Common myeloid progenitor, CD34-positive (primary cell): ENCODE measurements around the gene TGM1.
A peak's percentile ranks its signal among the peaks of the same experiment; 100 is the strongest.
"Not testable (repeated sequence)": the region's sequence is repeated elsewhere in the genome, so short reads cannot be mapped to it uniquely, and the experiment has no call there.

Experiments used
- CTCF ChIA-PET: fragments of 350-600 bp; sonication (Branson Sonifier 250); formaldehyde crosslinking; loops from one replicate; lab custom pipeline; 2021; ENCODE audit warnings: antibody characterized with exemption; lab: Charles Lee
- POLR2A ChIA-PET: fragments of 350-600 bp; sonication (Branson Sonifier 250); formaldehyde crosslinking; loops from one replicate; lab custom pipeline; 2021; ENCODE audit warnings: antibody characterized with exemption; lab: Charles Lee
- DNase-seq, 3 donors: peaks; one replicate each; pipeline versions ENCODE4 v3.0.0 to v3.0.0-alpha.2; 2013
- H3K27ac ChIP-seq, 2 experiments: 1 replicate in 1 of 2; 2 replicates in 1 of 2; pipeline ENCODE4 v1.7.0; 2013; ENCODE audit warnings: inconsistent platforms in 2 of 2, low read length in 2 of 2, mild to moderate bottlenecking in 2 of 2, low read depth in 1 of 2, moderate library complexity in 1 of 2; ENCODE audit not compliant: severe bottlenecking in 2 of 2, insufficient read depth in 1 of 2, poor library complexity in 1 of 2
- H3K27me3 ChIP-seq, 5 experiments: replicated peaks in 2 of 5; 1 replicate in 3 of 5; 2 replicates in 2 of 5; pipeline versions ENCODE4 v1.6.1 to v1.7.0; 2013; ENCODE audit warnings: low read length in 4 of 5, mild to moderate bottlenecking in 2 of 5, moderate library complexity in 2 of 5, inconsistent platforms in 1 of 5; ENCODE audit not compliant: insufficient read depth in 5 of 5, control insufficient read depth in 4 of 5
- H3K36me3 ChIP-seq, 4 experiments: 1 replicate in 2 of 4; 2 replicates in 2 of 4; pipeline versions ENCODE4 v1.6.1 to v1.7.0; 2013; ENCODE audit warnings: low read length in 3 of 4, control low read depth in 1 of 4, mild to moderate bottlenecking in 1 of 4; ENCODE audit not compliant: control insufficient read depth in 4 of 4, insufficient read depth in 4 of 4
- H3K4me1 ChIP-seq, 4 experiments: 1 replicate in 3 of 4; 2 replicates in 1 of 4; pipeline versions ENCODE4 v1.6.1 to v1.7.1; 2013; ENCODE audit warnings: low read length in 3 of 4, mild to moderate bottlenecking in 3 of 4, control low read depth in 1 of 4, inconsistent platforms in 1 of 4, moderate library complexity in 1 of 4; ENCODE audit not compliant: control insufficient read depth in 4 of 4, insufficient read depth in 4 of 4; ENCODE audit errors: control extremely low read depth in 1 of 4
- H3K4me3 ChIP-seq, 7 experiments: 1 replicate in 4 of 7; 2 replicates in 3 of 7; pipeline versions ENCODE4 v1.5.1 to v1.7.0; 2013; ENCODE audit warnings: mild to moderate bottlenecking in 7 of 7, low read length in 6 of 7, moderate library complexity in 6 of 7, inconsistent platforms in 2 of 7, low read depth in 2 of 7, control low read depth in 1 of 7; ENCODE audit not compliant: insufficient read depth in 4 of 7, control insufficient read depth in 1 of 7; ENCODE audit errors: extremely low read depth in 1 of 7
- H3K9me3 ChIP-seq, 5 experiments: 1 replicate in 4 of 5; 2 replicates in 1 of 5; pipeline versions ENCODE4 v1.6.1 to v1.7.1; 2013; ENCODE audit warnings: low read length in 4 of 5, mild to moderate bottlenecking in 2 of 5, inconsistent platforms in 1 of 5, low read depth in 1 of 5, moderate library complexity in 1 of 5; ENCODE audit not compliant: control insufficient read depth in 4 of 5, insufficient read depth in 2 of 5; ENCODE audit errors: control extremely low read depth in 1 of 5
- WGBS: methylation state at CpG from one replicate; pipeline ENCODE4 v1.1.5; 2013; ENCODE audit not compliant: insufficient coverage; 5-methylcytosine and 5-hydroxymethylcytosine counted together

TGM1 gene

DNA sequence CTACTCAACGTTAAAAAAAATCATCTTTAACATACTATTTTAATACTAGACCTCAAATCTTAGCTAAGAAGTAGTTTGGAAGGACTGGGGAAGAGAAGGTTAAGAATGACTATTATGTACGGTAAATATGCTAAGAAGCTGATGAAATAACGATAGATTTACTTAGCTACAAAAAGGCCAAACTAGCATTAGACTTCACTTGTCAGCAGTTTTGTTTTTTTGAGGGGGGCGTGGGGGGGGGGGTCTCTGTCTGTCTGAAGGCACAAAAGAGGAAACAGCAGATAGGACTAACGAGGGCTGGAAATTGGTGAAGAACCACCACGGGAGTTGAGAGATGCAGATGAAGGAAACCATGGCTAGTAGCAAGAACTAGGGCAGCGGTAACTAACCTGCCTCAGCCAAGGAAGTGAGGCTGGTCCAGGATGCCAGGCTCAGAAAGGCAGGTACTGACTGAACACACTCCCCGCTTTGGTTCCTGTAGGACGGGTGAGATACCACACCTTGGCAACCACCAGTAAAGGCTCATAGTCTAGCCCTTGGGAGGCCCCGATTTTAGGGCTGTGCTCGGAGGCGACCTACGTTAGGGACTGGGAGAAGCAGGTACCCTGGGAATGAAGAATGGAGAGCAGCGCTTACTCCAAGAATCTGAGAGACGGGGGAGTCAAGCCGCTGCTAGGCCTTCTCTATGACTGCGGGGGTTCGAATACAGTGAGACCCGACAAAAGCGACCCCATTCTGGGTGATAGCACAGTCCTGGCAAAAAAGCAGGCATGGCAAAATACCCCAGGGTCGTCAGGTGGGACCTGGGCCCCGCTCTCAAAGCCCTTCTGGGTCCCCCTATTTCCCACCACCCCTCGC lies 31.5 kb downstream of the TGM1 start:
- H3K27ac ChIP-seq: peak overlapping the region; percentile 61 to 87
- peaks cover 11 to 37% (median 29%) of the 10 kb centered on the region in 4 experiments for H3K4me1 ChIP-seq
- no peaks in the 10 kb centered on the region for H3K9me3 ChIP-seq
- 6% methylated on average over 19 of the region's 23 CpGs for WGBS
- peaks cover 8 to 18% (median 14%) of the 10 kb centered on the region in 4 experiments for H3K36me3 ChIP-seq
- ChIA-PET POLR2A (interaction anchor here (0.7 to 1.1 kb wide), 2 partner anchors 12 to 18 kb away, joined by 3 to 5 read pairs; partner anchors contain the start of gene CHMP4A), CTCF (interaction anchor here (0.7 to 1.0 kb wide), 4 partner anchors 11 to 109 kb away, joined by 3 to 4 read pairs (median 3); partner anchors contain the start of gene TINF2)
- no peaks in the 10 kb centered on the region for H3K27me3 ChIP-seq
- peak in 1 of 3 donors; percentile 33 for DNase-seq
- peak overlapping the region; percentile 55 to 96 (median 90) for H3K4me3 ChIP-seq

DNA sequence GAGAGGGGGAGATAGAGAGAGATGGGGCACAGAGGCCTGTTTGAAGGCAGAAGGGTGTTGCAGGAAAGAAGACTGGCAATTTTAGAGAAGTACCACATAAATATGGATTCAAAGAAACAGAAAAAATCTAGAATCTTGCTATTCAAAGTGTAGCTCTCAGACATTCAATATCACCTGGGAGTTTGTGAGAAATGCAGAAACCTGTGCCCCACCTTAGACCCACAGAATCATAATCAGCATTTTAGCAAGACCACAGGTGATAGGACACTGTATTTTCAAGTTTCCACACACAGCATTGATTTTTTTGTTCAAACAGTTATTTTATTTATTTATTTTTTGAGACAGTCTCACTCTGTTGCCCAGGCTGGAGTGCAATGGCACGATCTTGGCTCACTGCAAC lies 34.1 kb downstream of the TGM1 start:
- Histone ChIP-seq H3K4me1 (peaks cover 9 to 27% (median 24%) of the 10 kb centered on the region in 4 experiments), H3K27me3 (no peaks in the 10 kb centered on the region), H3K36me3 (peaks cover 0 to 9% (median 2%) of the 10 kb centered on the region in 4 experiments), H3K27ac (no peak overlapping the region), H3K4me3 (no peak overlapping the region), H3K9me3 (no peaks in the 10 kb centered on the region)
- DNase-seq: no peak
- POLR2A ChIA-PET: no interaction called here
- CTCF ChIA-PET: interaction anchor here (0.9 to 2.1 kb wide), 6 partner anchors 9 to 68 kb away, joined by 3 to 12 read pairs (median 4); partner anchors contain the start of genes MDP1 and TINF2
- 29% methylated on average over 1 of the region's 1 CpG for whole genome bisulfite sequencing

GRCh38 chr14:24226473-24226872 lies 36.5 kb downstream of the TGM1 start:
- no peak for DNase-seq
- H3K27ac ChIP-seq: no peak overlapping the region
- H3K4me1 ChIP-seq: peaks cover 0 to 9% (median 8%) of the 10 kb centered on the region in 4 experiments
- no peak overlapping the region for H3K4me3 ChIP-seq
- no peaks in the 10 kb centered on the region for H3K27me3 ChIP-seq
- ChIA-PET CTCF (interaction anchor here (2.1 kb wide), 2 partner anchors 11 to 15 kb away, joined by 7 to 12 read pairs; partner anchors contain the start of genes MDP1 and TINF2), POLR2A (no interaction called here)
- no peaks in the 10 kb centered on the region for H3K9me3 ChIP-seq
- H3K36me3 ChIP-seq: peaks cover 0 to 9% (median 2%) of the 10 kb centered on the region in 4 experiments
- WGBS: no CpG with 5 or more reads among the region's 1 CpG

- 84% methylated on average over 7 of the region's 7 CpGs for WGBS
These were observed 38.3 kb downstream of the TGM1 start for GRCh38 chr14:24224618-24225071.

GRCh38 chr14:24222987-24223386 lies 40.0 kb downstream of the TGM1 start:
- DNase-seq, H3K36me3 ChIP-seq, H3K4me3 ChIP-seq, POLR2A ChIA-PET, H3K4me1 ChIP-seq, H3K27ac ChIP-seq, H3K9me3 ChIP-seq, H3K27me3 ChIP-seq: not testable (repeated sequence)
- 100% methylated on average over 1 of the region's 4 CpGs for WGBS
- CTCF ChIA-PET: interaction anchor here (1.0 to 1.5 kb wide), 2 partner anchors 19 to 27 kb away, joined by 3 to 4 read pairs; partner anchors contain the start of genes TINF2 and TM9SF1

More at GRCh38 chr14:24224618-24225071, 38.3 kb downstream of the TGM1 start:
- no peaks in the 10 kb centered on the region for H3K9me3 ChIP-seq
- H3K4me1 ChIP-seq: no peaks in the 10 kb centered on the region
- CTCF ChIA-PET: interaction anchor here (1.5 kb wide), 2 partner anchors 11 to 18 kb away, joined by 4 read pairs; partner anchors contain the start of genes CHMP4A and TINF2
- POLR2A ChIA-PET: interaction anchor here (0.8 kb wide), 1 partner anchor 18 kb away, joined by 3 read pairs; the partner anchor contains the start of gene TINF2
- H3K36me3 ChIP-seq: peaks cover 0 to 9% (median 2%) of the 10 kb centered on the region in 4 experiments
- DNase-seq: no peak
- no peak overlapping the region for H3K27ac ChIP-seq
- H3K27me3 ChIP-seq: no peaks in the 10 kb centered on the region
- no peak overlapping the region for H3K4me3 ChIP-seq

GRCh38 chr14:24219521-24219920 lies 43.5 kb downstream of the TGM1 start:
- CTCF ChIA-PET: interaction anchor here (0.9 to 2.3 kb wide), 6 partner anchors 9 to 79 kb away, joined by 3 to 4 read pairs (median 4); partner anchors contain the start of gene TINF2
- POLR2A ChIA-PET: no interaction called here

More at GRCh38 chr14:24219521-24219920, 43.5 kb downstream of the TGM1 start:
- Histone ChIP-seq H3K4me3 (no peak overlapping the region), H3K4me1 (peaks cover 0 to 18% (median 12%) of the 10 kb centered on the region in 4 experiments), H3K27me3 (no peaks in the 10 kb centered on the region), H3K27ac (no peak overlapping the region), H3K36me3 (peaks cover 0 to 15% (median 9%) of the 10 kb centered on the region in 4 experiments), H3K9me3 (no peaks in the 10 kb centered on the region)
- WGBS: 100% methylated on average over 1 of the region's 3 CpGs
- DNase-seq: no peak
